Measurements from ENCODE around the gene DIP2B.

The DIP2B gene

GRCh38 chr12:50725011-50725942 is 220.5 kb downstream of the DIP2B start:
- DNase-seq (ENCODE audit: low read depth, low spot score): no peak

GRCh38 chr12:50727466-50727865 is 222.7 kb downstream of the DIP2B start:
- no peak for DNase-seq (ENCODE audit: low read depth, low spot score)

GRCh38 chr12:50728417-50728816 is 223.6 kb downstream of the DIP2B start:
- DNase-seq (ENCODE audit: low read depth, low spot score): no peak

GRCh38 chr12:50728841-50729240 is 224.1 kb downstream of the DIP2B start:
- no peak for DNase-seq (ENCODE audit: low read depth, low spot score)

GRCh38 chr12:50732591-50732990 is 227.8 kb downstream of the DIP2B start:
- DNase-seq (ENCODE audit: low read depth, low spot score): no peak

- DNase-seq (ENCODE audit: low read depth, low spot score): no peak
Measured at GRCh38 chr12:50733706-50734105, 228.9 kb downstream of the DIP2B start.

GRCh38 chr12:50734409-50735263 is 229.9 kb downstream of the DIP2B start:
- DNase-seq (ENCODE audit: low read depth, low spot score): peak; percentile 47

- DNase-seq (ENCODE audit: low read depth, low spot score): no peak
Measured at GRCh38 chr12:50739611-50740010, 234.8 kb downstream of the DIP2B start.

- no peak for DNase-seq (ENCODE audit: low read depth, low spot score)
Measured at GRCh38 chr12:50740307-50740706, 235.5 kb downstream of the DIP2B start.

- DNase-seq (ENCODE audit: low read depth, low spot score): no peak
Measured at GRCh38 chr12:50742776-50743175, 238.0 kb downstream of the DIP2B start.

- DNase-seq (ENCODE audit: low read depth, low spot score): no peak
Measured at GRCh38 chr12:50745861-50746260, 241.1 kb downstream of the DIP2B start.

- DNase-seq (ENCODE audit: low read depth, low spot score): no peak
Measured at GRCh38 chr12:50746431-50746830, 241.6 kb downstream of the DIP2B start.

- DNase-seq (ENCODE audit: low read depth, low spot score): peak; percentile 88
Measured at GRCh38 chr12:50747817-50748216, 243.0 kb downstream of the DIP2B start.

- DNase-seq (ENCODE audit: low read depth, low spot score): peak; percentile 44
Measured at GRCh38 chr12:50749459-50749882, 244.7 kb downstream of the DIP2B start.

- no peak for DNase-seq (ENCODE audit: low read depth, low spot score)
Measured at GRCh38 chr12:50750366-50750765, 245.6 kb downstream of the DIP2B start.

GRCh38 chr12:50751948-50752721 is 247.3 kb downstream of the DIP2B start:
- DNase-seq (ENCODE audit: low read depth, low spot score): no peak

- DNase-seq (ENCODE audit: low read depth, low spot score): no peak
Measured at GRCh38 chr12:50753232-50753769, 248.5 kb downstream of the DIP2B start.

- peak; percentile 98 for DNase-seq (ENCODE audit: low read depth, low spot score)
Measured at GRCh38 chr12:50763639-50764285, 259.0 kb downstream of the DIP2B start, which contains the start of gene ATF1. TSS of gene ATF1 (plus strand) at chr12:50764101. CDS start at chr12:50780146, 16,045 bp downstream.

- peak; percentile 65 for DNase-seq (ENCODE audit: low read depth, low spot score)
Measured at GRCh38 chr12:50764286-50765094, 259.7 kb downstream of the DIP2B start.
